ENCODE results near the gene TNNI2.

- no peak for TF ChIP-seq CTCF (IDR thresholded peaks at IDR 0.05)
- no peak for TF ChIP-seq POLR2A (IDR thresholded peaks at IDR 0.05)
Observed at GRCh38 chr11:1822648-1823375, 16.0 kb upstream of the TNNI2 start.
